ENCODE data around the gene KRTAP5-8. TPM values are rescaled to one million over a fixed set of nuclear protein-coding genes. Genes with fewer than 3 reads are reported as not detected.
A peak's percentile ranks its signal among the peaks of the same experiment; 100 is the strongest.

The KRTAP5-8 gene
- total RNA-seq, 1 experiment from 2014 or later: not detected

- CTCF ChIA-PET: no interaction called here
- POLR2A ChIA-PET: no interaction called here
- intact Hi-C loops (cut with micrococcal nuclease): no loop called here
- Histone ChIP-seq H3K79me2 (ENCODE audit: insufficient read depth, low read length) (no peaks in the 10 kb centered on the region), H3K4me1 (ENCODE audit: control insufficient read depth in 1 of 2, insufficient read depth in 2 of 2, low read length in 2 of 2) (peaks cover 0 to 11% of the 10 kb centered on the region in 2 experiments; a peak in 2 of 4 replicates), H2AFZ (ENCODE audit: low read depth, low read length, poor library complexity, severe bottlenecking) (no peak overlapping the region), H3K9me2 (ENCODE audit: insufficient read depth) (no peaks in the 10 kb centered on the region), H4K20me1 (ENCODE audit: insufficient read depth) (no peaks in the 10 kb centered on the region), H3K27ac (ENCODE audit: low read depth, low read length) (no peak overlapping the region), H3K27me3 (ENCODE audit: insufficient read depth, low read length) (peaks cover 5% of the 10 kb centered on the region; the same call in 1 of the 2 replicates), H3K4me2 (ENCODE audit: low read length) (peak overlapping the region; percentile 19; the same call in 1 of the 2 replicates), H3K4me3 (replicated peaks in 1 of 2; ENCODE audit: low read depth in 1 of 2, low read length in 2 of 2) (no peak overlapping the region), H3K9ac (ENCODE audit: low read length) (no peak overlapping the region), H3K36me3 (ENCODE audit: control insufficient read depth in 1 of 2, insufficient read depth in 2 of 2, low read length in 2 of 2) (no peaks in the 10 kb centered on the region), H3K9me3 (ENCODE audit: control insufficient read depth in 1 of 2, insufficient read depth in 1 of 2, low read depth in 1 of 2, low read length in 2 of 2) (no peaks in the 10 kb centered on the region)
- BruUV-seq (replicated peaks): no TSS peak
- TF ChIP-seq POLR2A (IDR thresholded peaks at IDR 0.05; ENCODE audit: borderline replicate concordance, extremely low read depth, insufficient read depth, insufficient read length): no peak
- TF ChIP-seq FOSL1 (IDR thresholded peaks at IDR 0.05; ENCODE audit: low read depth): peak; percentile 28; the same call in 1 of the 2 replicates
- peak; percentile 26; the same call in 1 of the 2 replicates for TF ChIP-seq JUND (IDR thresholded peaks at IDR 0.05)
- TF ChIP-seq SIN3A (IDR thresholded peaks at IDR 0.05; ENCODE audit: low read depth): no peak
- TF ChIP-seq REST (IDR thresholded peaks at IDR 0.05; ENCODE audit: low read depth): no peak
- TF ChIP-seq ELF1 (IDR thresholded peaks at IDR 0.05; ENCODE audit: borderline replicate concordance, low read depth): no peak
- ATAC-seq (no peak), DNase-seq (ENCODE audit: low read depth, low spot score) (no peak)
- RAD21 ChIA-PET (ENCODE audit: low non-redundant PET in 1 of 2, low total read pairs in 2 of 2, uncharacterized antibody in 2 of 2, unreplicated experiment in 2 of 2): no interaction called here
Observed at GRCh38 chr11:71542879-71543777, 5.3 kb downstream of the KRTAP5-8 start.

Data from HCT116 (cell line).